HG03342 (cell line): ENCODE data around the gene ITGA5.

ENCODE experiments used
- ATAC-seq: cut with Tn5 transposase; IDR thresholded peaks from one replicate; pipeline ENCODE4 v1.9.1; 2021; ENCODE audit warnings: mild to moderate bottlenecking, moderate library complexity; ENCODE audit not compliant: unreplicated experiment

The ITGA5 gene

DNA sequence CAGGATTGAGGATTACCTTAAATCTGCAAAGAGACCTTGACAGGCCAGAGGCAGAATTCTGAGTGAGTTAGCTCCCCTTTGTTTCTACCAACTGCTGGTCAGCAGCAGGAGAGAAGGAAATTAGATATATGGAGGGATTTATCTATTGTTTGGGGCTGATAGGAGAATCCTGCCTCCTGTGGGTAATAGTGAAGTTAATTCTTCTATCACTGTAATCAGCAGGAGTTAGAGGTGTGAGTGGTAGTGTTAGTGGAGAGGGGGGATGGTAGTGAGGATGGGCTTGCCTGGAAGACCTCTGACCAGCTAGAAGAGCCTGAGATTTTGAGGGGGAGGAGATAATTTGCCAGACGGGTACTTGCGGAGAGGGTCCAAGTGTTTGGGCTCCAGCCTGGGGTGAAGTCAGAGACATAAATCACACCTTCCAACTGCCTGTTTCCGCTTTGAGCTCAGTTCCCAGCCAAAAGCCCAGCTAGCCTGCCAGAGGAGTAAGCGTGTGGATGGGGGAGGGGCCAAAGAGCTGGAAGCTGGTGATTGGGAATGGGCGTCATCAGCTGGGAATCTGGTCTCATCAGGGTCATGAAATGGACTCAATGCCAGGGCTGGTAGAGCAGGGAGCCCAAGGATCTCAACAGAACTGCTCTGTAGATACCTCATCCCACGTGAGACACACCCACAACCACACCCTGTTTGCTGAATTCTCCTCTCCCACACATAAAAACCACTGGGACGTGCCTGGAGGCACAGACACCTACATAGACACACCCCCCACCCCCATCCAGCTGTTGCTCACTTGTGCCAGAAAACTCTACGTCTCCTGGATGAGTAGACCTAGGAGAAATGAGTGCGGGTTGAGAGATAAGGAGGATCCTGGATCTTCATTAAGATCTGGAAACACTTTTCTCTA, 13.1 kb upstream of the ITGA5 start:
- no peak for ATAC-seq

DNA sequence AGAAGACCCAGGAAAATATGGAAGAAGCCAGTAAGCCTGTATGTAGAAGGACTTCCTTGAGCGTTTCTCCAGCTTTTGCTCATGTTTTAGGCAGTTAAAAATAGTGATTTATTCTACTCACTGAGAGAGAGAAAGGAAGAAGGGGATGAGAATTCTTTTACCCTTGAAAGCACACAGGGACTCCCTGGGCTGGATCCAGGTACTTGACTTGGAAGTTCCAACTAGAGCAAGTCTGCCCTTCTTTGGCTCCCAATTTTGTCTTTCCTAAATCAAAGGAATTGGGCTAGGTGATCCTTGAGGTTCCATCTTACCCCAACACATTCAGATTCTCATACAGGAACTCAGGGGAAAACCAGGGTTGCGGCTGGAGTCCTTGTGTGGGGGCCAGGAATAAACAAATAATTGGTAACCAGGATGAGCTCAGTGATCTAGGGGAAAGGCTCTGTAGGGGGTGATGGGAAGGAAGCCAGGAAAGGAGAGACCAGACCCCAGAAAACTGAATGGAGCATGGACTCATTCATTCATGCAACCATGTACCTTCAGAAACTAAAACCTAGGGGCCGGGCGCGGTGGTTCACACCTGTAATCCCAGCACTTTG, 11.5 kb upstream of the ITGA5 start:
- no peak for ATAC-seq

DNA sequence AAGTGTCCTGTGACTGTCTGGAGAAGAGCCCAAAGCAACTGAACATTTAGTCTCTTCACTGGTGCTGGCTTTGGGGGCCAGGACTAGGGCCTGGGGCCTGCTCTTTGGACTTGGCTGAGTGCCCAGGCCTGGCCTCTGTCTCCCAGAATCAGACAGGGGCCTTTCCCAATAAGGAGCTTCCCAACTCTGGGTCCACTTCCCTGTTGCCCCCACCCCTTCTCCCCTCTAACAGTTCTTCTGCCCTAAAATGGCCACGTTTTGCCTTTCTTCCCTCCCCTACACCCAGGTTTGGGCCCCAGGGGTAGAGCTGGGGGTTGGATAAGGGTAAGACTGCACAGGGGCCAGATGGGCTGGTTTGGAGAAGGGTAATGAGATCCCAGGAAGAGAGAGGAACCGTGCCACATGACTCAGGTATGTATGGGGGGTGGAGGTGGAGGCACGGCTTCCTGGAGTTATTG, 10.0 kb upstream of the ITGA5 start:
- no peak for ATAC-seq

DNA sequence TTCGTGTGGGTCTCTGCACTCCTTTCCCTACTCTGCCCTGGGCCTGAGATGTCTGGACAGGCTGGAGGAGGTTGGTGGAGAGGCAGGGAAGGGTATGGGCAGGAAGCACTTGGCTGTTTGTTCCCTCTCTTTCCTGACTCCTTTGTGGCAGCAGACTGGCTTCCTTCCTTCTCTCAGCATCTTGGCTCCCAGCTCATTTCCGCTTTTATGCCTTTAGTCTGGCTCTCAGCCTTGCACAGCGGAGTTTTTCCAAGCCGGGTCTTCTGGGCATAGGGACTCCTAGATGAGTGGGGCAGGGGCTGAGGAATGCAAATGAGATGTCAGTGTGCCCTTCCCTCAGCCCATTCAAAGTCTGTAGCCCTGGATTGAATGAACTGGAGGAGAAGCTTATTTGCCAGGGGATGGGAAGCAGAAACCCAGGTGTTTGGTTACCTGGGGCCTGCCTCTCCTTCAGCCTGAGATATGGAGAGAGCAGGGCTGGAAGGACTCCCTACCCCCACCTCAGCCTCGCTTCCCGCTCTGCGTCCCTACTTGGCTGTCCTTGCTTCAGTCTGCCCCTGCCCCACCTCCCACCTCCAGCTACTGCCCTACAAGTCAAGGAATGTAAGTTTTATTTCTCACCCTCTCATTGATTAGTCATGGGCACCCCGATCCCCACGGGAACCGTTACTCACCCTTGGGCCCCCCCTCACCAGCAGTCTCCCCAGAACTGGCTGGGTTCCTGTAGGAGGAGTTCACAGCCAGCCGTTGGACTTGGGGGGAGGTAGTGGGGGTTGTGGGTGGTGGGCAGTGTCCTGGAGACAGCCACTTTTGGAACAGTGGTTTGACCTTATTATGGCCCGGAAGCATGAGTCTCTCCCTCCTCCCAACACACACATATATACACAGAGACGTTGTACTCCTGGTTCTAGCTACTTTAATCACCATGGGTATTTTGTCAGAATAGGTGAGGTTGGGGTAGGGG, 9.3 kb upstream of the ITGA5 start:
- ATAC-seq: no peak

DNA sequence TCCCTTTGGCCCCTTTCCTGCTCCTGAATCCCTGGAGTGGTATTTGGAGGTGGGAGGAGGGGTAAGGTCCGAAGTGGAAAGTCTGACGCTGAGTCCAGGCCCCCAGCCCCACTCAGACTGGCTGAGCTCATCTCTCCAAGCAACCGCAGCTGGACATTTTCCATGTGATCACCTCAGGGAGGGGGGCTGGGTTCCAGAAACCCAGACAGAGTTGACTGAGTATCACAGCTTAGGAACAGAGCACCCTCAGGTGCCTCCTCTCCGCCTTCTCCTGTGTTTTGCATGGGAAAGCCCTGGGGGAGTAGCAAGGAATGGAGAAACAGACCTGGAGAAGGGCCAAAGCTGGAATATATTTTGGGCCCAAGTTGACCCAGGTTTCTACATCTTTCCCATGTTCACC, 8.0 kb upstream of the ITGA5 start:
- no peak for ATAC-seq

DNA sequence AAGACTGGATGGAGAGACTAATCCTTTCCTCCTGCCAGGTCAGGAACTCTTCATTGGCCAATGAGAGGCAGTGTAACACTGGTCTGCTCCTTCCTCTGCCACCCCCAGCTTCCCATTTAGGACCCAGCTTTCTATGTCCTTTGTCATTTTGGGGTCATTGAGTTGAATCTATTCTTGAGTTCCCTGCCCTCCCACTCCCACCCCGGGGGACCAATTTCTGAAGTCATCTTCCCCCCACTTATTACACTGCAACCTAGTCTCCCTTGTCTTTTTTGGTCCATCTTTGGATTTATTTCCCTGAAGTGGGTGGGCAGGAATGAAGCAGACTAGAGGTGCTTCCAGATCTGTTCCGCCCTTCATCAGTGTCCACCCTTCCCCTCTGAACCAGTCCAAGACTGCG, 7.6 kb upstream of the ITGA5 start:
- no peak for ATAC-seq

DNA sequence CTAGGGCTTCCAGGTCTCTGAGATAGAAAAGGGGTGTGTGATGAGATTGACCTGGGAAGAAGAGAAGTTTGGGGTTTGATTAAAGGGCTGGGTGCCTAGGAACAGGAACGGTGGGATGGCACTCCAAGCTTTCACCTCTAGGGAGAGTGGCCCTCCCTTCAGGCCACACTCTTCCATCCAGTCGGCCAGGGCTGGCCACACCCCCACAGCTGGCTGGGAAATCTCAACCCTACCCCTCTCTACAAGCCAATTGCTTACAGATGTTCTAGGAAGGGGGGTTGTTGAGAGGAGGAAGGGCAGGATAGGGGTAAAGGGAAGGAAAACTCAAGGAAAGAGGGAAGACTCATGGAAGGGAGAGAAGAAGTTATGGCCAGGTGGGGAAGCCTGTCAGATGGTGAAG, 6.6 kb upstream of the ITGA5 start:
- ATAC-seq: no peak

DNA sequence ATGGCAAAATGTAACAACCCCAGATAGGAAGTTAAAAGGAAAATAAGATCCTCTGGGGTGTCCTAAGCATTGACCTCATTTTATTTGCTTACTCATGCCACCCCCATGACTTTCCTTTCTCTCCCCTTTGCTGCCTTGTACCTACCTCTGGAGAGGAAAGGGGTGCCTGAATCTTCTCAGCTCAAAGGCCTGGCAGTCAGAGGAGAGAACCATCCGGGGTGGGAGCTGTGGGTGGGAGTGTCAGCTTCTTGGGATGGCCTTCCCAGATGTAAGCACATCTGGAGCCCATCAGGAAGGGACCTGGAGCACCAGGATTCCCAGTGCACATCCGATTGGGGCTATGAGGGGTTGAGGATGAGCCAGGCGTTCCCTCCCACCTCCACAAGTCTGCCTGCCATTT, 5.2 kb upstream of the ITGA5 start:
- no peak for ATAC-seq

DNA sequence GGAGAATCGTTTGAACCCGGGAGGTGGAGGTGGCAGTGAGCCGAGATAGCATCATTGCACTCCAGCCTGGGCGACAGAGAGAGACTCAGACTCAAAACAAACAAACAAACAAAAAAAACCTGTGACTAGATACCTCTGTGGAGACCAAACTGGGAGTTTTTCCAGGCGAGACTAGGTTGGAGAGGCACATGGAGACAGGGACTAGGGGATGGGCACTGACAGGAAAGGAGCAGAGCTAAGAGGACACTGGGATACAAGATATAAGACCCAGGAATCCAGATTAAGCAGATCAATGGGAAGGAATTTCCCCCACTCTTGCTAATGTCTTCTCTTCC, 4.7 kb upstream of the ITGA5 start:
- ATAC-seq: no peak

DNA sequence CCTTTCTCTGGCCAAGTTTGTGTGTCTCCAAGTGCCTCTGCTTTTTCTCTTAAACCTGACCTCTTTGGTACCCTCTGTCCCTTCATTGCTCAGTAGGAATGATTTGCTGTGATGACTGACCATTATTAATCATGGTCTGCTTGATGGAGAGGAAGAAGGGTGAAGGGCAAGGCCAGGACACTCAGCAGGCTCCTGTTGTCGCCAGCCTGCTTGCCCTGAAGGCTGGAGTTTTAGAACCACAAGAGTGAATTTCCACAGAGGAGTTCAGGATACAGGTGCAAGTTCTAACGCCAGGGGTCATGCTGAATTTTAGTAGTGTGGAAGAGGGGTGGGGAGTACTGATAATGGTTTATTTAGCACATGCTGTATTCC, 2.8 kb upstream of the ITGA5 start:
- no peak for ATAC-seq

DNA sequence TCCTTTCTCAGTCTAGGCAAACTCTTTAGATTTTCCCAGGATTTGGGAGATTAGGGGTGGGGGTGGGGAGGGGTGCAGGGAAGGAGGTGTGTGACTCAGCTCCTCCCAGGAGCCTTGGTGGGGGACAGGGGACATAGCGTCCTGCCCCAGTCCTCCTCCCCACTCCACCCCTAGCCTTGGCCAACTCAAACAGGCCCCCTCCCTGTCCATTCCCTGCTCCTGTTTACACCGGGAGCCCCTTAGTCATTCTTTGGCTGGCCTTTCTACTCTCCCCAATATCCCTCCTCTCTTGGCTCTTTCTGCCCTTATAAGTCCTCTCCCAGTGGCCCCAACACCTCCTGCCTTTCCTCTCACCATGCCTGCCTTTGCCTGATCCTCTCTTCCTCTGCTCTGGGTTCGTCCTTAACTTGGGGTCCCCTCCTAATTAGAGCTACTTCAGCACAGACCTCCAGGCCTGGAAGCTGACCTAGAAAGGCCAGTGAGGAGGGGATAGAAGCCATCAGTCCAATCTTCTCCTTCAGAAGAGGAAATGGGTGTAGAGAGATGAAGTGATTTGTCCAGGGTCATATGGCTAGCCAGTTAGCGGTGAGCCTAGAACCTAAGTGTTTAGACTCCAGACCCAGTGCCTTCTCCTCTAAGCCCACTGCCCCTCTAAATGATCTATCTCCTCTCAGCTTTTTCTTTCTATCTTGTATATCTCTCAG, 2.3 kb upstream of the ITGA5 start:
- ATAC-seq: no peak

DNA sequence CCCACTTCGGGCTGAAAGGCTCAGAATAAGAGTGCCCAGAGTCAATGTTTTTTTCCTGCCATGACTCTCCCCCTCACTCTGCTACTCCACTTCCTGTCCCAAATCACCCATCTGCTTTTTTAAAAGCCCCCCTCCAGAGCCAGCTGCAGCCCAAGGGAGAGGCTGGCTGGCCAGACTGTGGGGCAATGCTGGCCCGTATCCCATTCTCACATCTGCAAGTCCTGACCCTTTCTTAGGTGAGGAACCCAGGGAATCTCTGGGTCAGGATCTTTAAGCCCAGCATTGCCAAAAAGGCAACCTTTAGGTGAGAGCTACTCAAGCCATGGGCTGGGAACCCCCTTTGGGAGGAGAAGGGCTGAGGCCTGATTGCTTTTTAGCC, 1.7 kb upstream of the ITGA5 start:
- no peak for ATAC-seq

DNA sequence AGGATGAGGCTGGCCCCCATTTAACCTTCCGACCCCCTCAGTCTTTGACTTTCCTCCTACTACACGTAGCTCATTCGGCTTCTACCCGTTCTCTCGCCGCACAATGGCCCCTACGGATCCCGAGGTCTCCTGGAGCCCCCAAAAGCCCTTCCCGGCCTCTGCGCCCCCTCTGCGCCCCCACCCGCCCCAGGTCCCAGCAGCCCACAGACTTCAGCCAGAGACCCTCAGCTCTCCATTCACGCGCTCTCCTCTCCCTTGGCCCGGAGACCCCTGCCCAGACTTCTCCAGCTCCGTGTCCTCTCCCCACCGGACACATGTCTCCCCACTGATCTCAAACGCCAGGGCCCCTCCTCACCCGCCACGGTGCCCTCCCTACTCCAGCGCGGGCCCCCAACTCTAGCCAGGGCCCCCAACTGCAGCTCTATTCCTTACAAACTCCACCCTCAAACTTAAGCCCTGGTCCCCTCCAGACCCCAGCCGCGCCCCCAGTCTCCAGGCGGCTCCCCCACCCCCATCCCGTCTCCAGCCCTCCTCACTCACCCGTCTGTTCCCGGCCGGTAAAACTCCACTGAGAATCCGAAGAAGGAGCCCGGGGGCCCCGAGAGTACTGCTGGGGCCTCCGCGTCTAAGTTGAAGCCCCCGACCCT, 502 bp downstream of the ITGA5 start:
- no peak for ATAC-seq

DNA sequence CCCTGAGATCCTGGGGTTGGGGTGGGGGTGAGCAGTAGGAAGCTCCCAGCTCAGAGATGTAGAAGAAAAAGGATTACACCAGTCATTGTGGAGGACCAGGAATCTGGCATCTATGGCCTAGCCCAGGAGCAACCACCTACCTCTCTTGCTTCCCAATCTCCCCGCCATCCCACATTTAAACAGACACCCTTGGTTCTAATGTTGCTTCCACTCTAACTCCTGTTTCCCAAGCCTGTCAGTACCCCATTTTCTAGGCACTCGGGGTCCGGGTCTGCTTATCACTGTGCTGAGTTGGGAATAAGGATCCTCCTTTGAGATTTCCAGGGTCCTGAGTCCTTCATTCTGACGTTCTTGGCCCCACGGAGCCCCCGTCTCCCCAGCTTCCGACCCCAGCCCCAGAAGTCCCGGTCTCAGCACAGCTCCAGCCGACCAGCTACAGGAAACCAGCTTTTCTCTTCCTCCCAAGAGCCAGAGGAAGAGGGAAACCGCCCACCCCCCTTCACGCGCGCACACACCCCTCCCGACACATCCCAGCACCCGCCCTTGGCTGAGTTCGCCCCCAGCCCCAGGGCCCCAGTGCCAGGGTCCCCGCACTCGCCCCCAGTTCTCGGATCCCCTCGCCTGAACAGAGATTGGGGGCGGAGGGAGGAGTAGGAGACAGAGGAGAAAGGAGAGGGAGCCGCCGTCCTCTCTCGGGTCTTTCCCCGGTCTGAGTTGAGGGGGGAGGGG, 1.2 kb downstream of the ITGA5 start:
- ATAC-seq: no peak

DNA sequence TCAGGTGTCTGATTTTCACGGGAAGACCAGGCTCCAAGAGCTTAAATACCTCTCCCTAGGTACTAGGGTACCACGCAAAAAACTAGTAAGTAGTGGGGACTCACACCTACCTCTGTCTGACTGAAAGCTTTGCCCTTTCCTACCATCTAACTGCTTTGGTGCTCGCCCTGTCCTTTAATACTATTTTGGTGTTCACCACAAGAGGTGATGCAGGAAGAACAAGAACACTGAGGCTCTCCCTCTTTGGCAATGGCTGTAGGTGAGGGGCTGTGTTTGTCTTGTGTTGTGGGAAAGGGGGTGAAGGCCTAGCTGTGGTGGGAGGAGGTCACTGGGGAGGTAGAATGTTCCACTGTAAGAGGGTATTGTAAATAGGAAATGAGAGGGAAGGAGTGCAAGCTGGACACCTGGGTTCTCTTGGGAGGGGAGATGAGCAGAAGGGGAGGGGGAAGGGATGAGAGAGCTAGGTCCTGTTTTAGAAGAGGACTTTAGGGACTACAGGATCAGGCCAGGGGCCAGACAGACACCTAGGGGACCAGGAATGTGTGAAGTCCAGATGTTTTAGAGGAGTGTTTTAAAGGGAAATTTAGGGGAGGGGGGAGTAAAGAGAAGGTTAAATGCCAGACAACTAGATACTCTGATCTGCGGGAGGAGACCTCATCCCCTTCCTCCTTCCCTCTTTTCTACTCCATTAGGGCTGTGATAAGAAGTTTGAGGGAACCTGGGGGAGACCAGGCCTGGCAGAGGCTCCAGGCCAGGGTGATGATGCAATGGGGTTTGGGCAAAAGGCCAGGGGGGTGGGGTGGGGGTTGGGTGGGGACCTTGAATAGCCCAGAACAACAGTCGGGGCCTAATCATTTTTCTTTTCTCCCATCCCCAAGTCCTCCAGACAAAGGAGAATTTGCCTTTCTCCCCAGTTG, 2.1 kb downstream of the ITGA5 start:
- ATAC-seq: no peak

DNA sequence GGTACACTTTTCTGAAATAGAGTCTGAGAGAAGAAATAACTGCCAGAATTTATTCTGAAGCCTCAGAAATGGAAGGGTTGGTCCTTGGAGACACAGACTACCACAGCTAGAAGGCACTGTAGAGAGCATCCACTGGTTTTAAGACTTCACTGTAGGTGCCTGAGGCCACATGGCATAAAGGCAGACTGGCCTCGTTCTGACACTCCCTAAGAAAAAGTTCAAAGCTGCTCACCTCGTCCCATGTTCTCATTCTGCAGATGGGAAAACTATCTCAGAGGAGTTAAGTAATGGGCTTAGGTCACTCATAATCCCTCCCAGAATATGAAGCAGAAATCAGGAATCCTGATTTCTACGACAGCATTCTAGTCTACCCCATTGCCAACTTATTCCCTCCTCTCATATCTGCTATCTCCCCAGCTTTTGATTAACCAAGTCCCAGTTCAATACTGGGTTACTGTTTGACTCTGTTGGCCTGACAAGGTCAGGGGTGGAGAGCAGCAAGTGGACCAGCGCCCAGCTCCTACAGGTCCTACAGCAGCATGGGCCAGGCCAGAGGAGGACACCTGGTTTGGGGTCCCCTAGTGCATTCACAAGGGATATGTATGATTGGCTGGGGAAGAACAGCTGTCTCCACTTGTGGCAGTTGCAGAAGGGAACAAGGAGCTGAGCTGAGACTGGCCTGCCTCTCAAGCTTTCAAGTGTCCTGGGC, 3.7 kb downstream of the ITGA5 start:
- no peak for ATAC-seq

DNA sequence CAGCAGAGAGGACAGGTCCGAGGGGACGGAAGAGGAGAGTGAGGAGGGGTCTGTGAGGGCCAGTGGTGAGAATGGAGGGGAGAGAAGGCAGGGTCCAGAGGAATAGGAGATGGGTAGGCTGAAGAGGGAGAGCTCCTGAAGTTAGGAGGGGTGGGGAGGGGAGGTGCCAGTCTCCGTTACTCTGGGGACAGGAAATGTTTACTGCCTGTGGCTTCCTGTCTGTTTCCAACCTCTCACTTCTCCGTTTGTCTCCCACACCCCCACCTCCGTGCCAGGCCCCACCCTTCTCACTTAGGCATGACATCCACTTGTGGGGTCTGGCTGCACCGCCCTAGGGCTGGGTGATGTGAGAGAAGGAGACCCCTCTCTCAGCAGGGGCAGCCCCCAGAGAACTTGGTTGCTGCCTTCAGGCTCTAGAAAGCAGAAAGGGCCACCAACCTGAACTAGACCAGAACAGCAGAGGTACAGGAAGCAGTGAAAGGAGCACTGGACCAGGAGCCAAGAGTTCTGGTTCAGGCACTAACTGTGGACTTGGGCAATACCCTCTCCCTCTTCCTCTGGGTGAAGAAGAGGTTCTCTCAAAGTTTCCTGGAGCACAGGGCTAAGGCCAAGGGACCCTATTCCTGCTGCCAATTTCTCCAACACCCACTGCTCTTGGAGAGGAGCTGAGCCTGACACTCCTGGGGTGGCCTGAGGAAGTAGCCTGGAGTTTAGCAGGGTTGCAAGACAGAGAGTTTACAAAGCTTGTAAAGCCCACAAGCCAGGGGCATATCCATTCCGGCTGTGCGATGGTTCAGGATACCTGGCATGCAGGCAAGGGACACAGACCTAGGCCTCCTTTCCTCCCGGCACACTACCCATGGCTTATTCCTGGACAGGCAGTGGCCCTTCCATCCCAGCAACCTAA, 5.5 kb downstream of the ITGA5 start:
- peak; percentile 69 for ATAC-seq
